GM19193 (cell line): ENCODE results near the gene CREB5.

Experiments
- POLR2A ChIP-seq: IDR thresholded peaks from 4 replicates; pipeline ENCODE4 v1.6.1; 2011; ENCODE audit not compliant: insufficient read depth, insufficient read length; ENCODE audit errors: extremely low read depth

Gene CREB5

DNA sequence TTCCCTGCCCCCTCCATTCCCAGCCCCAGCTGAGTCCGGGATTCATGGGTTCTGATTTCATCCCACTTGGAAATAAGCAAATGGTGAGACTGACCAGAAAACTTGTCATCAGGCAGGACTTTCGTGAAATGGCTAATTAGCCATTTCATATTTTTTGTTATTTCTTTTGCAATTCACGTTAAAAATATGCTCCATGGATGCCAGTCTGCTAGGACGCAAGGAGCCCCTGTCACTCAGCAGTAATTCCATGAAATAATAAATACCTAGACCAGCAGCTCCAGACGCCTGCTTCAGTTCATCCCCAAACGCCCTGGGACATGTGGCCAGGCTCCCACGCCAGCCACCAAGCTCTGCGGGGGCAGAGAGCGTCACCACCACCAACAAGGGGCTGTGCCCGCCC is 434.9 kb downstream of the CREB5 start:
- TF ChIP-seq POLR2A = no peak

DNA sequence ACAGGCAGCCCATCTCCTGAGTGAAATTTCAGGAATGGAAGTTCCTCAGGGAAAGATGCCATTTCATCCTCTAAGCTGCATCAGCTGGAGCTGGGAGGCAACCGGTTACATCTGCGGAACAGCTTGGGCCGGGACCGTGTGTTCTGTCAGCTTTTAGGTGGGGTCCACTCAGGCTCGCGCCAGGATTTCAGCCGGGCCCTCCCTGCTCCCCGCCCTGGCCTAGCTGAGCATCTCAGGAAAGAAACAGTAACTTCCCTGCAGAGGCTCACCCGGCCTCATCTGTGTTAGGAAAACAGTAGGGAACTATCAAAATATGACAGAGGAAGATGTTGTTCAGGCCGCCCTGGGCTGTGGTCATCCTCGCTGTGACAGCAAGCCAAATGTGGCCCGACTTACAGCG is 435.4 kb downstream of the CREB5 start:
- no peak for TF ChIP-seq POLR2A

DNA sequence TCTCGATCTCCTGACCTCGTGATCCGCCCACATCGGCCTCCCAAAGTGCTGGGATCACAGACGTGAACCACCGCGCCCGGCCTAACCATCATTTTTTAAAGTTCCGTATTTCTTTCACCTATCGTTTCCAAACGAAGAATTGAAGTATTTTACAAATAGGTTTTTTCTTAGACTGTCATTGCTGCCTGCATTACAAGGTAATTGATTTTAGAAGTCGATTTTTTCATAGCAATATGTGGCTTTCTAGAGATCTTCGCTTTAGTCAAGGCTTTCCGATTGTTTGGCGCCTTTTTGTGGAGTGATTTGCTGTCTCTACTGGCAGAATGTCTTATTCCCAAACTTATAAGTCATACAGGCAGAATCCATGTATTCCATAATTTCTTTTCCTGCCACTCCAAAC is 436.6 kb downstream of the CREB5 start:
- TF ChIP-seq POLR2A = no peak

DNA sequence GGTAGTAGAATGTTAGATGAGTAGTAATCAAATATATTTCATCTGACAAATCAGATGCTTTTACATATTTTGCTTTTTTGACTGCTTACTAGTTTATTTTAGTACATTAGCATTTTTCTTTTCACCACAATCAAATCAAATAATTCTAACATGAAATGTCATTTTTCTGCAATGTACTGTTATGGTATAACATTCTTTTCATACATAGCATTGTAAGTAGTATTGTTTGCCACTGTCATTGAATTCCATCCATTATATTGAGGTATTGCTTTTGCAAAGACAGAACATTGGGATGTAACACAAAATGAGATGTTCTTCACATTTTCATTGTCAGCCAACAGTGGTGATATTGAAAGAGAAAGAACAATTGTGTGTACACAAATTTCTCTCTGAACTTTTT is 438.4 kb downstream of the CREB5 start:
- TF ChIP-seq POLR2A = no peak

DNA sequence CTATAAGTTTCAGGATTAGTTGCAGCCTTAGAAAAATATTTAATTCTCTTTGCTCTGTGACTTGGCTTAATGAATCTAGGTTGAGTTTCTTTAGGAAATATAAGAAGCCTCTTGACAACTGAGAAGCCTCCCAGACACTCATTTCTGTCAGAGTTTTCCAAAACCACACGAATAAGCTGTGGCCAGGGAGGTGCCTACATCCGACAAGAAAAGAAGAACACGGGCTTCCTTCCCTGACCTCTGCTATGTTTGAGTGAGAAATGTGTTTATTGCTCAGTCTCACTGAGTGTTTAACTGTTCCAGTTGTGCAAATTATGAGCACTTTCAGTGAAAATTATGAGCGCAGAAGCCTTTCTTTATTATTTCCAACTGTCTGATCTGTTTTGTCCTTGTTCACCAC is 440.8 kb downstream of the CREB5 start:
- no peak for TF ChIP-seq POLR2A

DNA sequence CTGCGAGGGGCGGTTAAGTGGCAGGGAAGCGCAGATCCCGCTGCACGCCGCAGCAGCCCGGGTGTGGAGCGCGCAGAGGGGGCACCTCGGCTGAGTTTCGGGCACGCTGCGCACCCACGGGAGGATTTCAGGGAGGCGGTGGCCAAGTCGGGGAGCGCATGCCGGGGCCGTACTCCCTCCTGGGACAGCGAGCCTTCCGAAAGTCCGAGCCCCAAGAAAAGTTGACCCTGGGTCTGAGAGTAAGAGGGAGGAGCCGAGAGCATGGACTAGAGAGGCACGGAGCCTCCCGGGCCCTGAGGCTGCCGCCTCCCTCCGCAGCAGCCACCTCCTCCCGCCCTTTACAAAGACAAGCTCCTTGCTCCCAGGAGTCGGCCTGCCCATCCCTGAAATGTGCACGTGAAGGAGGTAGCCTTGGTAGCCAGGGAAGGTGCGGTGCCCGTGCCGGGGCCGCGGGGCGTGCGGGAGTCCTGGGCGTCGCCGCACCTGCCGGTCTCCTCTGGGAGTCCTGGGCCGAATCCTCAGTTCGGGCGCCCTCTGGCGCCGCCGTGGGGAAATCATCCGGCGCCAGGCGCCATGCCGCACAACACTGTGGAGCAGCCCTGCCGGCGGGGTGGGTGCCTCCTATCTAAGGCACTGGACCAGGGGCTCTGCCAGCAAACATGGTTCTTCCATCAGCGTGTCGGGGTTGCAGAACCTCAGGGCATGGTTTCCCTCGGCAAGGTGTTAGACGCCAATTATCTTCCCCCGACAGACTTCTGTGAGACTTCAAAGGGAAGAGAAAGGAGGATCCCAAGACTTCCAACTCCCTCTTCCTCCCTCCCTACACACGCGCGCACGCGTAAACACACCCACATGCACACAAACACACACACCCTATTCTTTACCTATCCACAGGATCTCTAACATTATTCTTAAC is 441.8 kb downstream of the CREB5 start:
- no peak for TF ChIP-seq POLR2A

DNA sequence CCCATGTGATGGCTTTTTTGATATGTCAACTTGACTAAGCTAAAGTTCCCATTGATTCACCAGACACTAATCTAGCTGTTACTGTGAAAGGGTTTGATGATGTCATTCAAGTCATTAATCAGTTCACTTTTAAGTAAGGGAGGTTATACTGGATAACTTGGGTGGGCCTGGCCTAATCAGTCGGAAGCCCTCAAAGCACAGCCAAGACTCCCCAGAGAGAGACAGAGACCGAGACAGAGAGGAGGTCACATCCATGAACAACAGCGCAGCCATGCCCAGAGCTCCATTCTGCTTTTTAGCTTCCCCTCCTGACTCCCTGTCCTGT is 442.4 kb downstream of the CREB5 start:
- TF ChIP-seq POLR2A = no peak

DNA sequence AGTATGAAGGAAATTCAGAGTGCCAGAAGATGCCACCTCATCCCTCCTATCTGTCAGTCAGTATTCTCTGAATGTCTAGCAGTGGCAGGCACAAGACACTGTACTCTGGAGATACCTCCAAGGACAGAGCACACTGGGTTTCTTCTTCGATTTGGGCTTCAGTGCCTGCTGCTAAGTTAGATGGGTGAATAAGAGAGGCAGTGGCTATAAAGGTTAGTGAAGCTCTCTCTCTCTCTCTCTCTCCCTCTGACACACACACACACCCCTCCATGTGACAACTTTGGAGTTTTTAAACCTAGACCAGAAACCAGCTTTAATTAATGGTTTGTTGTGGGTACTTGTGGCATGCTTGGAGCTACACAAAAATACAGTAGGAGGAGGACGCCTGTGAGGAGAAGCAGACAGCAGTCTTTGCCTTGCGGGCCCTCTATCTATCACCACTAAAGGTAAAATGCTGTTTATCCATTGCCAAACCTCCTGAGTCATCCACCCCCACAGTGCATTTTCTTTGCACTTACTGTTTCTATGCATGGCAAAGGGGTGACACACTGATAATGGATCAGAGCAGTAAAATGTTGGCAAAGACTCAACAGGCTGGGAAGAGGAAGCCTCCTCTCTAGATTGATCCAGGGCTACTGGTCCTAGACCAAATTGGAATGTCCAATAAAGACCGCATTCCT is 443.4 kb downstream of the CREB5 start:
- no peak for TF ChIP-seq POLR2A

DNA sequence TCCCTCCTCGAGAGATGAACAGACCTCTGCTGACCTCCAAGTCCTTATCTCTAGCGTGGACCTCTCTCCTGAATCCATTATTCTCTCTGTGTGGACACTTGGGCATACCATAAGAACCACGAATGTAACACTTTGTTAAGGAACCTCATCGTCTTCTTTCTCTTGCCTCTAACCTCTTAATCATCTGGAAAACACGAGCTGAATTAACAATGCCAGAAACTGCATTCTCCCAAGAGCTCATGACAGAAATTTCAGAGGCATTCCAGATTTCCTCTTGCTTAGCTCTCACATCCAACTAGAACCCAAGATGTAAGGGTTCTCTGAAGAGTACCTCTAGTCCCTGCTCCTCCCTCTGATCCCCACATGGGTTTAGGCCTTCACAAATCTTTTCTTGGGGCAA is 444.3 kb downstream of the CREB5 start:
- no peak for TF ChIP-seq POLR2A

DNA sequence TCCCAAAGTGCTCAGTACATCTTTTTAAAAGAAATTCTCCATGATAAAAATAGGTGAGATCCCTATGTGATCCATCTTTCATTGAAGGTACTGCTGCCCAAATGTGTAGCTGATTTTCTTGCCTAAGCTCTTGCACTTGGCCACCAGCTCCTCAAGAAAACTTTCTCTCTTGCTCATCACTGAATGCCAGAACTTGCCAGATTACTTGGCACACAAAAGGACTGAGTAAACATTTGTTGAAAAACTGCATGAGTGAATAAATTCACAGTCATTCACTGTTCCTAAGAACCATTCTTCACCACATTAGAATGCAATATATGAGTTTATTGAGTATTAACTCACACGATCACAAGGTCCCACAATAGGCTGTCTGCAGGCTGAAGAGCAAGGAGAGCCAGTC is 445.9 kb downstream of the CREB5 start:
- no peak for TF ChIP-seq POLR2A

DNA sequence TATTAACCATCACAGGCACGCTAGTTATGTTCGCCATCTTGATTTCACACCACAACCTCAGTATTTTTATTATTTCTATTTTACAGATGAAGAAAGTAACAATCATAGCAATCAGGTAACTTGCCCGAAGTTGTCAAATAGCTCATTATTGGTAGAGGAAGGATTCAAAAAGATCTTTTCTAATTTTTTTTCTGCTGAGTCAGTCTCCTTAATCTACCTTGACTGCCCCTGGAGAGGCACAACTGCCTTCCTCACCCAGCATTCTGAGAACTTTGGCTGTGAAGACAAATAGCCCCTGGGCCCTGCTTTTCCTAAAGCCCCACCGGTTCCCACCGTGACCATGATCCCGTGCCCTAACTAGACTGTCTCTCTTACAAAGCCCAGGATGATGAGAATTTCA is 446.6 kb downstream of the CREB5 start:
- no peak for TF ChIP-seq POLR2A

DNA sequence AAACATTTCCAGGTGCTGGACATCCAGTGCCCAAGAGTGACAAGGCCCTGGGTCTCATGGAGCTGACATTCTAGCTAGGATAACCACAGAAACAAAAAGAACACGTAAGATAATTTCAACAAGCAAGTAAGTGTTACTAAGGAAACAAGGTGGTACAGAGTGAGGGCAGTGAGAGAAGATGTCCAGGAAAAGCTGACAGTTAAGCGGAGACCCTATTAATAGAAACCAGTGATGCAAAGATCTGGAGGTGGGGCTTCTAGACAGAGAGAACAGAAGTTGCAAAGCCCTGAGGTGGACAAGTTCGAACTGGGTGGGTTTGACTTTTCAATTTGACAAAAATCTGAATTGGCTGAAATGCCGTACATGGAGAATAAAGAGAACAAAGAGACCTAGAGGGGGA is 449.5 kb downstream of the CREB5 start:
- no peak for TF ChIP-seq POLR2A

DNA sequence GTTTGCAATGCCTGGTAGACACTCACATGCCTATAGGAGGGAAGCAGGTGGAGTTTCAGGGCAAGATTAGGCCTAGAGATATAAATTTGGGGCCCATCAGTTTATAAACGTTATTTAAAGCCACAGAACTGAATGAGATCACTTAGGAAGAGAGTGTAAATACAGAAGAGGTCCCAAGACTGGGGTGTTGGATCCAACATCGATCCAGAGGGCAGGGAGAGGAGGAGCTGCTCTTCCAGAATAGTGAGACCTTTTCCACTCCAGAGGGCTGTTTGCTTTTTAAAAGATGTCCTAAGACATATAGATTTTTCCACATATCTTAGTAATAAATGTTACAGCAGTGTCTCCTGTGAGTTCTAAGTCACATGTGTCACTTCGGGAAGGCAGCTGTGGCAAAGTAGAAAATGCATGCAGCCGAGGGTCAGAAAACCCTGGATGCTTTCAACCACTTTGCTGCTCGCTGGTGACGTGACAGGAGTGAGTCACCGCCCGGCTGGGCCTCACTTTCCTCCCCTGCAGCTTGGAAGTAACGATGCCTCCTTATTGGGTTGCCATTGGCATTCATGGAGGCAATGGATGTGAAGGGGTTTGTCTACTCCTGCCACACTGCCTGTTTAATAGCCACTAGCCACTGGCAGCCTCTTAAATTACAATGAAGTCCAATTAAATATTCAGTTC is 450.4 kb downstream of the CREB5 start:
- no peak for TF ChIP-seq POLR2A

DNA sequence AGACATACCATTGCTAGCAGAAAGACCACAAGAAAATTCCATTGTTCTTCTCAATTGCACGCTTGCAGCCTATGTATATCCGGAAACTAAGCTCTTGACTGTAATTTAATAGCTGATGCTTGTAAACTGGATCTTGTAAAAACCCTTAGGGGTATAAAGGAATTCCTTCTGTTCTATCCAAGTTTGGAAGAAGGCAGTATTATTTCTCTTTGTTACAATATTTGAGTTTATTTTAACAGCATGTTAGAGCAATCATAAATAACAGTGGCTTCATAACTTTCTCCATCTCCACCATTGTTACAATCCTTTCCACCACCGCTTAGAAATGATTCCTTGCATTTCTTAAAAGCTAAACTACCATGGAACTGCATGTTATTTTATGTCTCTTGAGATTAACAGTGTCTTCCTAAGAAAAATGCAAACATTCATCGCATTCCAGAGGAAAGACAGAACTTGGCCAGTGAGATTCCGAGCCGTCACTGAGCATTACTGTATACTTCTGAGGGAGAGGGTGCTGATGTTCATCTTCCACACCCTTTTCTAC is 453.4 kb downstream of the CREB5 start:
- TF ChIP-seq POLR2A = no peak

DNA sequence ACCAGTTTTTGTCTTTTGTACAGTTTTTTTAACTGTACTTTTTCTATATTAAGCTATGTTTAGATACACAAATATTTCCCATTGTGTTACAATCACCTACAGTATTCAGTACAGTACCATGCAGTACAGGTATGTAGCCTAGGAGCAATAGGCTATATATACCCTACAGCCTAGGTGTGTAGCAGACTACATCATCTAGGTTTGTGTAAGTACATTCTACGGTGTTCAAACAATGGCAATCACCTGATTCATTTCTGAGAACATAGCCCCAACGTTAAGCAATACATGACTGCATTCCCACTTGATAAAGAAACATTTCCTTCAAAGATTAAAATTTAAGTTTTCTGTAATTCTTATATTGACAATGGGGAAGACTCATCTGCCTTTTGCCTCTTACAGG is 456.4 kb downstream of the CREB5 start:
- TF ChIP-seq POLR2A = no peak
